ENCODE measurements around the gene NME5. TPM values are rescaled to one million over a fixed set of nuclear protein-coding genes. Genes with fewer than 3 reads are reported as not detected.
A peak's percentile ranks its signal among the peaks of the same experiment; 100 is the strongest.

Gene NME5
- total and polyA plus RNA-seq, 2 of the 8 experiments (the other 6 are each of a cell fraction or from before 2014, with no cell fraction given) = 0.48 to 0.89 TPM

DNA sequence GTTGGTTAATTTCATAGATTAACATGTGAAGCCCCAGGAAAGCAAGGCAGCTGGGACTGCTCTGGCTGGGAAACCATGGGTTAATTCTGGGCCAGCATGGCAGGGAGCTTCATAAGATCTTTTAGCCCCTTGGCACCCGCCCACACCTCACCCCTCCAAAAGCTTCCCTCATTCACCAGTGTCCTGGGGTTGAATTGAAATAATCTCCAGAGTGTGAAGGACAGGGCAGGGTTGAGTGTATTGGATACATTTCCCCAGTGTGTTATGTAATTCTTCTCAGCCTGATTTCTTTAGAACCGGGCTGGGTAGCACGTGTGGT is 36.0 kb downstream of the NME5 start:
- no peaks in the 10 kb centered on the region for H3K23me2 ChIP-seq (ENCODE audit: low read depth, low read length)
- H3K14ac ChIP-seq (ENCODE audit: insufficient read length) = no peak overlapping the region
- H2AK5ac ChIP-seq (ENCODE audit: low read depth, low read length) = no peak overlapping the region
- peaks cover 1 to 17% (median 3%) of the 10 kb centered on the region in 4 experiments for H3K27me3 ChIP-seq (replicated peaks in 1 of 4; ENCODE audit: control insufficient read depth in 3 of 4, extremely low read depth in 1 of 4, insufficient read depth in 3 of 4, low read length in 3 of 4)
- FAIRE-seq (no peak), DNase-seq (ENCODE audit: low read depth in 1 of 2, low spot score in 2 of 2) (no peak)
- H3K4ac ChIP-seq (replicated peaks; ENCODE audit: insufficient read length, low read depth, low read length) = no peak overlapping the region
- no peak overlapping the region for H2BK5ac ChIP-seq (ENCODE audit: low read depth, low read length)
- no peak overlapping the region for H2AFZ ChIP-seq (ENCODE audit: low read length)
- no peak overlapping the region for H4K5ac ChIP-seq (ENCODE audit: insufficient read length, low read depth, low read length)
- H2BK15ac ChIP-seq (ENCODE audit: low read length) = no peak overlapping the region
- no peak overlapping the region for H3K56ac ChIP-seq (replicated peaks; ENCODE audit: insufficient read length, low read depth, low read length)
- no peak overlapping the region for H2BK120ac ChIP-seq (replicated peaks; ENCODE audit: low read depth, low read length)
- no peaks in the 10 kb centered on the region for H3K36me3 ChIP-seq (ENCODE audit: control insufficient read depth in 2 of 4, insufficient read depth in 4 of 4, low read length in 3 of 4)
- H3K9ac ChIP-seq (replicated peaks in 1 of 4; ENCODE audit: extremely low read depth in 1 of 4, low read depth in 3 of 4, low read length in 3 of 4) = no peak overlapping the region
- H3K4me1 ChIP-seq (replicated peaks in 1 of 4; ENCODE audit: control insufficient read depth in 3 of 4, insufficient read depth in 4 of 4, low read length in 3 of 4) = peaks cover 0 to 9% (median 3%) of the 10 kb centered on the region in 4 experiments; a peak in 3 of 7 replicates
- TF ChIP-seq CEBPB (IDR thresholded peaks at IDR 0.05; ENCODE audit: low read depth, low read length) = 0 out of 2 replicates have a peak, but pooled peaks have one; percentile 0
- TF ChIP-seq EP300 (IDR thresholded peaks at IDR 0.05; ENCODE audit: borderline replicate concordance in 1 of 2, low read depth in 2 of 2, low read length in 2 of 2) = no peak
- no peak overlapping the region for H3K27ac ChIP-seq (ENCODE audit: low read depth, low read length)
- H3K23ac ChIP-seq (ENCODE audit: insufficient read length) = no peak overlapping the region
- no peaks in the 10 kb centered on the region for H4K20me1 ChIP-seq (replicated peaks in 1 of 2; ENCODE audit: control insufficient read depth in 1 of 2, insufficient read depth in 2 of 2, low read length in 2 of 2)
- no peak overlapping the region for H3K18ac ChIP-seq (ENCODE audit: extremely low read depth, low read length)
- H3K4me2 ChIP-seq (ENCODE audit: insufficient read depth in 1 of 2, low read depth in 2 of 2, low read length in 2 of 2) = peak overlapping the region; percentile 32 to 39; a peak in 3 of 4 replicates
- no peak overlapping the region for H4K8ac ChIP-seq (ENCODE audit: extremely low read depth, insufficient read depth, low read length)
- no peaks in the 10 kb centered on the region for H3K79me2 ChIP-seq (ENCODE audit: control insufficient read depth in 1 of 2, insufficient read depth in 2 of 2, low read length in 2 of 2)
- ChIA-PET CTCF (ENCODE audit: partially characterized antibody) (interaction anchor here (1.1 to 3.7 kb wide), 6 partner anchors 13 to 67 kb away, joined by 7 to 23 read pairs (median 9); partner anchors contain the start of gene WNT8A), POLR2A (ENCODE audit: partially characterized antibody) (interaction anchor here (1.0 kb wide), 1 partner anchor 9 kb away, joined by 4 read pairs; no protein-coding TSS in a partner anchor)
- 9% methylated on average over 3 of the region's 3 CpGs; no CpG with 5 or more reads in 1 of the 2 experiments for WGBS, 2 experiments (ENCODE audit: extremely low coverage in 1 of 2, insufficient coverage in 1 of 2, insufficient read length in 1 of 2, insufficient replicate concordance in 2 of 2, low coverage in 1 of 2, low lambda C conversion rate in 2 of 2, missing lambda C conversion rate in 1 of 2)
- no peak overlapping the region for H2BK20ac ChIP-seq (ENCODE audit: low read length)
- H4K91ac ChIP-seq (replicated peaks; ENCODE audit: insufficient read length, low read length) = no peak overlapping the region
- no peaks in the 10 kb centered on the region for H3K79me1 ChIP-seq (ENCODE audit: low read depth, low read length)
- H3K4me3 ChIP-seq (ENCODE audit: extremely low read depth in 1 of 4, insufficient read depth in 2 of 4, low read depth in 3 of 4, low read length in 4 of 4) = peak overlapping the region in 2 of 4 experiments; percentile 5 to 11; a peak in 3 of 8 replicates
- H2BK12ac ChIP-seq (ENCODE audit: low read depth, low read length) = no peak overlapping the region
- H3K9me3 ChIP-seq (ENCODE audit: insufficient read depth in 2 of 2, low read depth in 1 of 2, low read length in 1 of 2) = no peaks in the 10 kb centered on the region

All from H1 (cell line).